H9 (cell line): Measurements from ENCODE around the gene GRB10. TPM values are rescaled to one million over a fixed set of nuclear protein-coding genes. Genes with fewer than 3 reads are reported as not detected.

Experiments used
- DNase-seq: peaks from one replicate; pipeline ENCODE4 v3.0.0-alpha.2; 2017
- H2AFZ ChIP-seq: one replicate; pipeline ENCODE4 v1.6.1; 2013; ENCODE audit warnings: mild to moderate bottlenecking, low read length, control low read depth, moderate library complexity
- H2AK5ac ChIP-seq: 2 replicates; pipeline ENCODE4 v1.6.1; 2013; ENCODE audit warnings: low read length, control low read depth, mixed read lengths; ENCODE audit not compliant: insufficient read length
- H2BK120ac ChIP-seq: one replicate; pipeline ENCODE4 v1.6.1; 2013; ENCODE audit warnings: low read depth, mild to moderate bottlenecking, low read length, control low read depth, inconsistent platforms; ENCODE audit not compliant: poor library complexity, severe bottlenecking
- H2BK12ac ChIP-seq: 2 replicates; pipeline ENCODE4 v1.6.1; 2013; ENCODE audit warnings: low read length, control low read depth, mixed read lengths, low read depth; ENCODE audit not compliant: insufficient read length
- H2BK15ac ChIP-seq: 2 replicates; pipeline ENCODE4 v1.6.1; 2013; ENCODE audit warnings: low read depth, low read length, control low read depth
- H2BK20ac ChIP-seq: one replicate; pipeline ENCODE4 v1.6.1; 2013; ENCODE audit warnings: low read depth, mild to moderate bottlenecking, low read length, control low read depth, inconsistent platforms; ENCODE audit not compliant: poor library complexity, severe bottlenecking
- H2BK5ac ChIP-seq: 2 replicates; pipeline ENCODE4 v1.6.1; 2013; ENCODE audit warnings: low read length, control low read depth, mixed read lengths; ENCODE audit not compliant: insufficient read length
- H3K14ac ChIP-seq: 2 replicates; pipeline ENCODE4 v1.6.1; 2013; ENCODE audit warnings: low read length, control low read depth; ENCODE audit not compliant: insufficient read depth
- H3K18ac ChIP-seq: 2 replicates; pipeline ENCODE4 v1.6.1; 2013; ENCODE audit warnings: low read depth, mild to moderate bottlenecking, mixed read lengths, low read length, control low read depth; ENCODE audit not compliant: insufficient read length
- H3K23ac ChIP-seq: 2 replicates; pipeline ENCODE4 v1.6.1; 2013; ENCODE audit warnings: low read length, control low read depth, mixed read lengths, low read depth; ENCODE audit not compliant: insufficient read length
- H3K23me2 ChIP-seq: 2 replicates; pipeline ENCODE4 v1.6.1; 2013; ENCODE audit warnings: low read depth, mild to moderate bottlenecking, mixed read lengths, low read length, control low read depth; ENCODE audit not compliant: insufficient read length, poor library complexity, severe bottlenecking
- H3K27ac ChIP-seq: 2 replicates; pipeline ENCODE4 v1.5.1; 2013; ENCODE audit warnings: low read length, control low read depth, mixed read lengths, low read depth; ENCODE audit not compliant: insufficient read length
- H3K27me3 ChIP-seq: 2 replicates; pipeline ENCODE4 v1.6.1; 2013; ENCODE audit warnings: low read length, control low read depth, inconsistent platforms; ENCODE audit not compliant: insufficient read depth
- H3K4ac ChIP-seq: 2 replicates; pipeline ENCODE4 v1.6.1; 2013; ENCODE audit warnings: low read depth, mild to moderate bottlenecking, control low read depth, inconsistent platforms, low read length, moderate library complexity
- H3K4me1 ChIP-seq: 2 replicates; pipeline ENCODE4 v1.6.1; 2013; ENCODE audit warnings: low read length, control low read depth, inconsistent platforms; ENCODE audit not compliant: insufficient read depth
- H3K4me2 ChIP-seq: 2 replicates; pipeline ENCODE4 v1.6.1; 2013; ENCODE audit warnings: low read length, control low read depth, mixed read lengths; ENCODE audit not compliant: insufficient read length, insufficient read depth
- H3K56ac ChIP-seq: 2 replicates; pipeline ENCODE4 v1.6.1; 2013; ENCODE audit warnings: low read depth, mild to moderate bottlenecking, mixed read lengths, low read length, control low read depth; ENCODE audit not compliant: insufficient read length
- H3K79me1 ChIP-seq: 2 replicates; pipeline ENCODE4 v1.6.1; 2013; ENCODE audit warnings: low read depth, mild to moderate bottlenecking, moderate library complexity, low read length, control low read depth, inconsistent platforms; ENCODE audit not compliant: insufficient read depth, poor library complexity, severe bottlenecking
- H3K79me2 ChIP-seq: 2 replicates; pipeline ENCODE4 v1.6.1; 2013; ENCODE audit warnings: low read length, control low read depth, inconsistent platforms; ENCODE audit not compliant: insufficient read depth
- H3K9ac ChIP-seq: 2 replicates; pipeline ENCODE4 v1.6.1; 2013; ENCODE audit warnings: low read length, control low read depth, mixed read lengths; ENCODE audit not compliant: insufficient read length; ENCODE audit errors: extremely low read depth
- H3K9me3 ChIP-seq: one replicate; pipeline ENCODE4 v1.6.1; 2013; ENCODE audit warnings: low read depth, low read length, inconsistent platforms; ENCODE audit not compliant: control insufficient read depth
- H3T11ph ChIP-seq: one replicate; pipeline ENCODE4 v1.6.1; 2013; ENCODE audit warnings: mild to moderate bottlenecking, low read length, control low read depth, inconsistent platforms
- H4K20me1 ChIP-seq: one replicate; pipeline ENCODE4 v1.6.1; 2013; ENCODE audit not compliant: control insufficient read depth, insufficient read length, insufficient read depth
- H4K5ac ChIP-seq: 2 replicates; pipeline ENCODE4 v1.6.1; 2013; ENCODE audit warnings: low read depth, mild to moderate bottlenecking, mixed read lengths, low read length, control low read depth; ENCODE audit not compliant: insufficient read length
- H4K8ac ChIP-seq: replicated peaks from 2 replicates; pipeline ENCODE4 v1.6.1; 2013; ENCODE audit warnings: low read length, control low read depth, mixed read lengths, low read depth; ENCODE audit not compliant: insufficient read length
- H4K91ac ChIP-seq: 2 replicates; pipeline ENCODE4 v1.6.1; 2013; ENCODE audit warnings: low read depth, mild to moderate bottlenecking, moderate library complexity, mixed read lengths, low read length, control low read depth; ENCODE audit not compliant: insufficient read length
- H3K27ac Mint-ChIP-seq, 3 experiments: 2 replicates in 2 of 3; 3 replicates in 1 of 3; pipeline ENCODE4 v1.8.0; 2020 to 2021; ENCODE audit warnings: mixed read lengths in 3 of 3, mild to moderate bottlenecking in 1 of 3, moderate library complexity in 1 of 3
- H3K27me3 Mint-ChIP-seq: 2 replicates; pipeline ENCODE4 v1.8.0; 2021; ENCODE audit warnings: low read depth, mild to moderate bottlenecking, moderate library complexity, mixed read lengths
- H3K36me3 Mint-ChIP-seq, 3 experiments: 2 replicates in 2 of 3; 3 replicates in 1 of 3; pipeline ENCODE4 v1.8.0; 2020 to 2021; ENCODE audit warnings: low read depth in 3 of 3, mixed read lengths in 3 of 3; ENCODE audit not compliant: insufficient read depth in 1 of 3
- H3K4me1 Mint-ChIP-seq, 2 experiments: 2 replicates each; pipeline ENCODE4 v1.8.0; 2020; ENCODE audit warnings: mixed read lengths in 2 of 2
- H3K4me3 Mint-ChIP-seq, 2 experiments: 2 replicates in 1 of 2; 3 replicates in 1 of 2; pipeline ENCODE4 v1.8.0; 2020 to 2021; ENCODE audit warnings: mild to moderate bottlenecking in 2 of 2, mixed read lengths in 2 of 2, moderate library complexity in 1 of 2
- H3K9me3 Mint-ChIP-seq, 2 experiments: 2 replicates in 1 of 2; 3 replicates in 1 of 2; pipeline ENCODE4 v1.8.0; 2020; ENCODE audit warnings: mild to moderate bottlenecking in 2 of 2, mixed read lengths in 2 of 2, moderate library complexity in 1 of 2
- CTCF ChIP-seq: fragments of 200-600 bp; sonication (generic); conservative IDR thresholded peaks from 3 replicates; pipeline ENCODE4 v1.8.0; 2021; ENCODE audit warnings: antibody characterized with exemption, mild to moderate bottlenecking
- WGBS: extraction: QIAGEN DNeasy Blood & Tissue Kit; methylation state at CpG from one replicate; pipeline ENCODE4 v1.1.7; 2013; ENCODE audit warnings: missing lambda C conversion rate, low lambda C conversion rate, mixed read lengths; ENCODE audit not compliant: insufficient read length; ENCODE audit errors: extremely low coverage; 5-methylcytosine and 5-hydroxymethylcytosine counted together
- total RNA-seq: library from RNA; stranded (reverse); gene quantifications from 2 replicates; pipeline ENCODE4 v1.2.1, GENCODE V29; 2021

Gene GRB10
- total RNA-seq, 1 experiment from 2014 or later = 108 TPM

- Mint-ChIP-seq H3K36me3 (no peaks in the 10 kb centered on the region; a peak in 1 of 7 replicates), H3K4me1 (0 out of 4 replicates have a peak, but pooled peaks cover 0 to 2% of the 10 kb centered on the region in 2 experiments), H3K9me3 (no peaks in the 10 kb centered on the region; a peak in 1 of 5 replicates), H3K4me3 (no peak overlapping the region), H3K27ac (no peak overlapping the region), H3K27me3 (no peaks in the 10 kb centered on the region; the same call in none of the 2 replicates)
- Histone ChIP-seq H3K79me2 (no peaks in the 10 kb centered on the region), H4K20me1 (no peaks in the 10 kb centered on the region), H3K9ac (no peak overlapping the region), H3K9me3 (no peaks in the 10 kb centered on the region), H3K27ac (no peak overlapping the region), H3K27me3 (no peaks in the 10 kb centered on the region), H2AK5ac (no peak overlapping the region), H2BK15ac (no peak overlapping the region), H4K5ac (no peak overlapping the region), H3K14ac (no peak overlapping the region), H3T11ph (no peak overlapping the region), H3K4ac (no peak overlapping the region), H3K18ac (no peak overlapping the region), H4K91ac (no peak overlapping the region), H2BK20ac (no peak overlapping the region), H3K23ac (no peak overlapping the region), H2BK5ac (no peak overlapping the region), H3K23me2 (no peaks in the 10 kb centered on the region), H3K4me1 (no peaks in the 10 kb centered on the region), H4K8ac (no peak overlapping the region), H3K79me1 (no peaks in the 10 kb centered on the region), H3K56ac (no peak overlapping the region), H2BK120ac (no peak overlapping the region), H2BK12ac (no peak overlapping the region), H2AFZ (no peak overlapping the region), H3K4me2 (no peak overlapping the region)
- no peak for DNase-seq
- no CpG with 5 or more reads among the region's 18 CpGs for WGBS
- TF ChIP-seq CTCF = no peak
Measured at GRCh38 chr7:50543776-50544442, 238.8 kb downstream of the GRB10 start.
